Panc1 (cell line): Measurements from ENCODE around the gene CSDE1. TPM values are rescaled to one million over a fixed set of nuclear protein-coding genes. Genes with fewer than 3 reads are reported as not detected.

Experiments
- ATAC-seq: fragments of 200-7000 bp; cut with Tn5 transposase; 2 replicates; pipeline ENCODE4 v1.9.1; 2020; ENCODE audit warnings: mild to moderate bottlenecking, moderate library complexity
- BruUV-seq: library from RNA; stranded (reverse); fragments of 400-500 nt; replicated peaks from 2 replicates; lab custom pipeline; 2021; lab: Mats Ljungman, UMichigan
- CTCF ChIA-PET: fragments of 300-600 bp; sonication (Branson Sonifier 250); formaldehyde crosslinking; loops from one replicate; lab custom pipeline; 2022; ENCODE audit warnings: antibody characterized with exemption; lab: Charles Lee
- POLR2A ChIA-PET: fragments of 300-600 bp; sonication (Branson Sonifier 250); formaldehyde crosslinking; loops from one replicate; lab custom pipeline; 2022; ENCODE audit warnings: antibody characterized with exemption; lab: Charles Lee
- DNase-seq: peaks from one replicate; pipeline ENCODE4 v3.0.0-alpha.2; 2010; ENCODE audit warnings: low read depth, low spot score
- H3K27ac ChIP-seq: 2 replicates; pipeline ENCODE4 v1.5.1; 2011; ENCODE audit warnings: mild to moderate bottlenecking, low read length, inconsistent platforms
- H3K27me3 ChIP-seq: fragments of 200-500 bp; sonication (Bioruptor generic); 2 replicates; pipeline ENCODE4 v1.6.0; 2014; ENCODE audit warnings: low read length, inconsistent platforms; ENCODE audit not compliant: control insufficient read depth, insufficient read depth
- H3K36me3 ChIP-seq: fragments of 200-500 bp; sonication (Bioruptor generic); 2 replicates; pipeline ENCODE4 v1.5.1; 2014; ENCODE audit warnings: inconsistent platforms, mild to moderate bottlenecking, low read length, moderate library complexity; ENCODE audit not compliant: control insufficient read depth, insufficient read depth
- H3K4me1 ChIP-seq: 2 replicates; pipeline ENCODE4 v1.5.1; 2011; ENCODE audit warnings: inconsistent platforms, mild to moderate bottlenecking, low read length, moderate library complexity; ENCODE audit not compliant: control insufficient read depth, insufficient read depth
- H3K4me3 ChIP-seq, 2 experiments: 2 replicates each; pipeline ENCODE4 v1.5.1; 2011 to 2012; ENCODE audit warnings: low read depth in 2 of 2, low read length in 2 of 2, mild to moderate bottlenecking in 2 of 2, inconsistent platforms in 1 of 2, moderate library complexity in 1 of 2
- H3K9me3 ChIP-seq: fragments of 200-500 bp; sonication (Bioruptor generic); 2 replicates; pipeline ENCODE4 v1.5.1; 2014; ENCODE audit warnings: low read depth, mild to moderate bottlenecking, inconsistent platforms, low read length, moderate library complexity; ENCODE audit not compliant: control insufficient read depth, insufficient read depth
- CTCF ChIP-seq: fragments of 450-650 bp; IDR thresholded peaks from 2 replicates; pipeline ENCODE4 v1.5.1; 2017; ENCODE audit warnings: mild to moderate bottlenecking
- POLR2AphosphoS5 ChIP-seq: IDR thresholded peaks from 2 replicates; pipeline ENCODE4 v1.6.1; 2012; ENCODE audit warnings: mild to moderate bottlenecking, low read depth, low read length, moderate library complexity
- REST ChIP-seq, 2 experiments: IDR thresholded peaks; 2 replicates each; pipeline ENCODE4 v1.6.1; 2011 to 2012; ENCODE audit warnings: low read depth in 2 of 2, control low read depth in 1 of 2, low read length in 1 of 2, mild to moderate bottlenecking in 1 of 2, moderate library complexity in 1 of 2; ENCODE audit not compliant: insufficient read depth in 1 of 2
- SIN3A ChIP-seq: IDR thresholded peaks from 2 replicates; pipeline ENCODE4 v1.6.1; 2012; ENCODE audit warnings: low read depth, mild to moderate bottlenecking, low read length, moderate library complexity, borderline replicate concordance; ENCODE audit not compliant: insufficient read depth
- TCF7L2 ChIP-seq: IDR thresholded peaks from 2 replicates; pipeline ENCODE4 v1.6.1; 2011; ENCODE audit warnings: mild to moderate bottlenecking, low read depth, low read length, inconsistent platforms
- in situ Hi-C: cut with HindIII; loops from 2 replicates; pipeline ENCODE4 v1.10.0; 2016; ENCODE audit warnings: low sequenced_read_pairs, low pct_unique_long_range_greater_than_20kb
- intact Hi-C: fragments of 100-400 bp; cut with micrococcal nuclease; formaldehyde crosslinking; loops from one replicate; pipeline ENCODE4 v1.10.0; 2022; ENCODE audit not compliant: unreplicated experiment
- total RNA-seq: library from RNA; stranded (reverse); gene quantifications from one replicate; pipeline ENCODE4 v1.2.1, GENCODE V29; 2021; ENCODE audit not compliant: unreplicated experiment

Gene CSDE1
- total RNA-seq, 1 experiment from 2014 or later: 347 TPM

GRCh38 chr1:114668784-114669561, 88.8 kb downstream of the CSDE1 start:
- no peak for DNase-seq
- in situ Hi-C loops: no loop called here
- ATAC-seq: no peak
- Histone ChIP-seq H3K9me3 (no peaks in the 10 kb centered on the region), H3K27ac (no peak overlapping the region; the same call in 1 of the 2 replicates), H3K36me3 (no peaks in the 10 kb centered on the region; the same call in 1 of the 2 replicates), H3K4me3 (peak overlapping the region; percentile 59 to 71), H3K27me3 (peaks cover 2% of the 10 kb centered on the region; the same call in 1 of the 2 replicates), H3K4me1 (no peaks in the 10 kb centered on the region)
- CTCF ChIA-PET: no interaction called here
- intact Hi-C loops: no loop called here
- TF ChIP-seq CTCF (no peak), REST (IDR thresholded peaks at IDR 0.05; ENCODE audit: insufficient read depth in 1 of 2, low read depth in 2 of 2, low read length in 1 of 2) (no peak), TCF7L2 (no peak), POLR2AphosphoS5 (no peak)
- POLR2A ChIA-PET: interaction anchor here (0.5 kb wide), 1 partner anchor 36 kb away, joined by 3 read pairs; no protein-coding TSS in a partner anchor
- TSS peak; percentile 70 for BruUV-seq

GRCh38 chr1:114668373-114668772, 89.4 kb downstream of the CSDE1 start:
- POLR2A ChIA-PET: no interaction called here
- ATAC-seq: no peak

More at GRCh38 chr1:114668373-114668772, 89.4 kb downstream of the CSDE1 start:
- Histone ChIP-seq H3K36me3 (no peaks in the 10 kb centered on the region; the same call in 1 of the 2 replicates), H3K27me3 (0 out of 2 replicates have a peak, but pooled peaks cover 2% of the 10 kb centered on the region), H3K9me3 (no peaks in the 10 kb centered on the region), H3K27ac (no peak overlapping the region), H3K4me3 (no peak overlapping the region), H3K4me1 (no peaks in the 10 kb centered on the region)
- TF ChIP-seq REST (IDR thresholded peaks at IDR 0.05; ENCODE audit: insufficient read depth in 1 of 2, low read depth in 2 of 2, low read length in 1 of 2) (no peak), CTCF (no peak), TCF7L2 (no peak), SIN3A (no peak), POLR2AphosphoS5 (no peak)
- in situ Hi-C loops: no loop called here
- no peak for DNase-seq
- intact Hi-C loops: no loop called here
- CTCF ChIA-PET: no interaction called here
- no TSS peak for BruUV-seq
